HG02973 (cell line): Measurements from ENCODE around the gene TMEM150B.
"Not testable (repeated sequence)": the region's sequence is repeated elsewhere in the genome, so short reads cannot be mapped to it uniquely, and the experiment has no call there.

Experiments
- ATAC-seq: cut with Tn5 transposase; IDR thresholded peaks from one replicate; pipeline ENCODE4 v1.9.1; 2021; ENCODE audit warnings: moderate library complexity; ENCODE audit not compliant: unreplicated experiment

TMEM150B gene

GRCh38 chr19:55339889-55340783 lies 15.0 kb upstream of the TMEM150B start:
- ATAC-seq: no peak

- peak; percentile 77 for ATAC-seq
These were observed 14.2 kb upstream of the TMEM150B start, which contains the start of gene KMT5C for GRCh38 chr19:55339105-55339888. TSS of gene KMT5C (plus strand) at chr19:55339876. CDS start at chr19:55341937, 2,061 bp downstream.

DNA sequence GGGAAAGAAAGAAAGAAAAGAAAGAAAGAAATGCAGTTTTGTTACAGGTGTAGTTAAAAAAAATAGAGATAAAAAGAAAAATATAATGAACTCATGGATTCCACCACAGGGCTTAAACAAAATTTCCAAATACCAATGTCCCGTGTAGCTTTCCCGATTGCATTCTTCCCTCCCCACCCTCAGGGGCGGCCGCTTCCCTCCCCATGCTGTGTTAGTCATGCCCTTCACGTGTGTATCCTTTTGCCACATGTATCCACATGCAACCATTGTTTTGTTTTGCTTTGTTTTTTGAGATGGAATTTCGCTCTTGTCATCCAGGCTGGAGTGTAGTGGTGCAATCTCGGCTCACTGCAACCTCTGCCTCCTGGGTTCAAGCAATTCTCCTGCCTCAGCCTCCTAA lies 11.0 kb upstream of the TMEM150B start:
- no peak for ATAC-seq

- ATAC-seq: no peak
These were observed 8.7 kb upstream of the TMEM150B start for GRCh38 chr19:55333870-55334269.

- not testable (repeated sequence) for ATAC-seq
These were observed 4.7 kb upstream of the TMEM150B start for GRCh38 chr19:55329791-55330190.

- not testable (repeated sequence) for ATAC-seq
These were observed 3.7 kb upstream of the TMEM150B start for GRCh38 chr19:55328774-55329318.

- ATAC-seq: no peak
These were observed 479 bp downstream of the TMEM150B start for GRCh38 chr19:55324662-55325061.

GRCh38 chr19:55322204-55322885 lies 2.8 kb downstream of the TMEM150B start:
- ATAC-seq: no peak

DNA sequence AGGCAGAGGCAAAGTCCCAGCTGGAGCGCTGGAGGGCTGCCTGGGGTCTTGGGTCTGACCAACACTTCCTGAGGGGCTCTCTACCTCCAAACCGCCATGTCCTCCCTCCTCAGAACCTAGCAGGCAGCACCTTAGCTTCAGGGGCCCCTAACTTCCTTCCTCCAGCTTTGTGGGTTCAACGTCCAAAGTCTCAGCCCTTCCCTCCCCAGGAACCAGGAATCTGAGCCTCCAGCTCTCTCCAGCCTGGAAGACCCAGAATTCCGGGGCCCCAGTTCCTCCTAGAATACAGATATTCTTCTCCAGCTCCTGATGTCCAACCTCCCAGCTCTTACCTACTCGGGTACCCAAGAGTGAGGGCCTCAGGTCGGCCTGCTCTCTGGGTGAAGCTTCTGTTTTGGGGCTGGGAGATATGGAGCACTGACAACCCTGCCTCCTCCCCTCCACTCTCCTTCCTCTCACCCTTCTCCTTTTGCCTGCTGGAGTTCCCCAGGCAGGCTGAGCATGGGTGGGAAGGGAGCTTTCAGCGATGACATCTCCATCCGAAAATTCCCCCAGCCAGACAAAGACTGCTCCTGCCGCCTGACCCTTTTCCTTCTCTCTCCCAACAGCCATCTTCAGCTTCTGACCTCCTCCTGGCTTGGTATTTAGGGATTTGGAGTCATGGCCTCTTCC lies 3.5 kb downstream of the TMEM150B start:
- ATAC-seq: no peak

DNA sequence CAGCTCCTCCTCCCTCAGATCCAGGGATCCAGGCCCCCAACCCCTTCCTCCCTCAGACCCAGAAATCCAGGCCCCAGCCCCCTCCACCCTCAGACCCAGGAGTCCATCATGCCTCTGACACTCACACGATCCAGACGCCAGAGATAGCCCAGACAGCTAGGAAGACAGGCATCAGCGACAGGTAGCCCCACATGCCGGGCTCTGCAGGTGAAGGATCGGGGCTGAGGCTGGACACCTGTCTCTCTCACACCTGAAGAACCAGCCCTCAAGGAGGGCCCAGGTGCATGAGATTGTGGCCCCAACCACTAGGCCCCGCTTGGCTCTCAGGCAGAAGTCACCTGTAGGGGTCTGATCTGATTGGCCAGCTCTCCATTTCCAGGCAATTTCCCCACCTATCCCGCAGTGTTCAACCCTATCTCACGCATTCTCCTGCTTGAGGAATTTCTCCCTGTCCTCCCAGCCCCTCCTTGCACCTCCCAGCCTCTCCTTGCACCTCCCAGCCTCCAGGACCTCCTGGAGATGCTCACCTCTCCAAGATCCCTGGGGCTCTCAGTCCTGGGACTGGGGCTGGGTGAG lies 4.2 kb downstream of the TMEM150B start:
- ATAC-seq: no peak

GRCh38 chr19:55319785-55320184 lies 5.4 kb downstream of the TMEM150B start:
- ATAC-seq: no peak

GRCh38 chr19:55316646-55317045 lies 8.5 kb downstream of the TMEM150B start:
- ATAC-seq: no peak

DNA sequence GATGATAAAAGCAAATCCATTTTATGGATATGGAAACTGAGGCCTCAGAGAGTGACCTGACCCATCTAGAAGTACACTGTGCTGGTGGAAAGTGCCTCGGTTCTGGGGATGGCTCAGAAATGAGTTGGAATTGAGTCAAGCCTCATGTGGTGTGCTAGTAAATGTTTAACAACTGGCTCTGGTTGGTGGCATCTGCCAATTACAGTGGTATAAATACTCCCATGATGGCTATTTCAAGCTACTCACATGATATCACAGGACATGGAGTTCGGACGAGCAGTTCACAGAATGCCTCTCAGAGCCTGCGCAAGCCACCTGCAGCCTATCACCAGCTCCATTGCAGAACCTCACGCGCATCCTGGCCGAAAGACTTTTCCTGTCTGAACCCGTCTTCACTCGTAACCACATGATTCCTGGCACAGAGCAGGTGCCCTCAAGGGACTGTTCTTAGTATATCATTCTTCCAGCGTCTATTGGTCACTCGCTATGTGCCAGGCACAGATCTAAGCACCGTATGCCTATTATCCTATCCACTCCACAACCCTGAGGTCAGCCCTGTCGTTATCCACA lies 9.1 kb downstream of the TMEM150B start:
- no peak for ATAC-seq

DNA sequence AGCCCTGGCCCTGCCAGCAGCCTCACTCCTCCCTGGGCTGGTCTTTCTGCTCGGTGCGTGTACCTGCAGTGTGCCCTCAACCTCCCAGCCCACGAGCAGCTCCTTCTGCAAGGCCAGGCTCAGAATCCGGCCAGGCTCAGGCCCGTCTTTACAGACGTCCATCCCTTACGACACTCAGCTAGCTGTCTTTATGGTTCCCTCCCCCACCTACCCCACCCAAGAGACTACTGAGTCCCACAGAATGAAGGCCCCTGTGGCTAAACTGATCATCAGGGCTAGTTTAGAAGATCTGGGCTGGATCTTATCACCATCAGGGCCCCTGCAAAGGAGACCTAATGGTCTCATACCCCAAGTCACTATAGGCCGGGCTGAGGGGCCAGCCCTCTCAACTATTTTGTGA lies 10.7 kb downstream of the TMEM150B start:
- ATAC-seq: no peak

- ATAC-seq: no peak
These were observed 12.3 kb downstream of the TMEM150B start for GRCh38 chr19:55312621-55313512.

DNA sequence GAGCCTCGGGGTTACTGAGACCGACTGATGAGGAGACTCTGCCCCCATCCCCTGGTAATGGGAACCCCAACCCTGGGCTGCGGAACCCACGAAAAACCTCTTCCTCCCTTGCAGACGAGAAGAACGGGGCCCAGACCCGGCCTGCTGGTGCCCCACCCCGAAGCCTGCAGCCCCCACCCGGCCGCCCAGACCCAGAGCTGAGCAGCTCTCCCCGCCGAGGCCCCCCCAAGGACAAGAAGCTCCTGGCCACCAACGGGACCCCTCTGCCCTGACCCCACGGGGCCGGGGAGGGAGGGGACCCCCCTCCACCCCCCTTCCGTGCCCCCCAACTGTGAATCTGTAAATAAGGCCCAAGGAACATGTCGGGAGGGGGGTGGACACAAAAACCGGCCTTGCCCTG lies 13.3 kb downstream of the TMEM150B start:
- ATAC-seq: no peak

DNA sequence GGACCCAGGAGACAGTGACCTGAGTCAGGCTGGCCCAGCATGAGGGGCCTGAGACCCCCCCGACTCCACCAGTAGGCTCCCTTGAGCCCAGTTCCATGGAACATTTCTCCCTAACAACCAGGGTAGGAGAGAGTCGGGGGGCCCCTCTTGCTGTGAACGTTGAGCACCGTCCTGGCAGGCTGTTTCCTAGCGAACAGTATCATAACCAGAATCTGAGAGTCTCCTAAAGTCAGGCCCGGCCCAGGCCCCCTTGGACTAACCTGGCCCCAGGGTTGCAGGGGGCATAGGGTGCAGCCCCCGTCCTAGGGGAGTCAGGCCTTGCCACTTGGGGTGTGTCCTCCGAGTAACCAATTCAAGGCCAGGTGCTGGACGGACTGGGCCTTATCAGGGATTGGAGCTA lies 13.7 kb downstream of the TMEM150B start:
- ATAC-seq: no peak

- ATAC-seq: no peak
These were observed 14.6 kb downstream of the TMEM150B start for GRCh38 chr19:55310498-55310897.

DNA sequence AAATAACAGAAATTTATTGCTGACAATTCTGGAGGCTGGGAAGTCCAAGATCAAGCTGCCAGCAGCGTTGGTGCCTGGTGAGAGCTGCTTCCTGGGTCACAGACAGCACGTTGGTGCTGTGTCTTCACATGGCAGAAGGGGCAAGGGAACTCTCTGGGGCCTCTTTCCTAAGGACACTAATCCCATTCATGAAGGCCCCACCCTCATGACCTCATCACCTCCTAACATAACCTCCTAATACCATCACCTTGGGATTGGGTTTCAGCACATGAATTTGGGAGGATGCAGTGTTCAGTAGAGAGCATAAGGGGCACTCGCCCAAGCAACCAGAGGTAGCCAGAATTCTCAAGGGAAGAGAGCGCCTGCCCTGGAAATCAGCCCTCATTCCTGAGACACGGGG lies 15.7 kb downstream of the TMEM150B start:
- ATAC-seq: no peak
